Hepatocyte (in vitro differentiated cells): ENCODE measurements around the gene AMPD3. TPM values are rescaled to one million over a fixed set of nuclear protein-coding genes. Genes with fewer than 3 reads are reported as not detected.

Experiments
- DNase-seq: peaks from one replicate; pipeline ENCODE4 v3.0.0-alpha.2; 2016; ENCODE audit warnings: low spot score
- H2AFZ ChIP-seq: fragments of 200-600 bp; sonication (generic); 2 replicates; pipeline ENCODE4 v1.6.0; 2016; ENCODE audit warnings: antibody characterized with exemption, mild to moderate bottlenecking
- H3K27ac ChIP-seq: fragments of 200-600 bp; sonication (generic); 2 replicates; pipeline ENCODE4 v1.5.1; 2016; ENCODE audit warnings: mild to moderate bottlenecking
- H3K27me3 ChIP-seq: fragments of 200-600 bp; sonication (generic); 2 replicates; pipeline ENCODE4 v1.6.1; 2016
- H3K36me3 ChIP-seq: fragments of 200-600 bp; sonication (generic); replicated peaks from 2 replicates; pipeline ENCODE4 v1.5.1; 2016; ENCODE audit warnings: low read depth; ENCODE audit not compliant: insufficient read depth
- H3K4me1 ChIP-seq: fragments of 200-600 bp; sonication (generic); 2 replicates; pipeline ENCODE4 v1.5.1; 2016; ENCODE audit warnings: mild to moderate bottlenecking, moderate library complexity; ENCODE audit not compliant: insufficient read depth
- H3K4me2 ChIP-seq: fragments of 200-600 bp; sonication (generic); 2 replicates; pipeline ENCODE4 v1.6.0; 2016
- H3K4me3 ChIP-seq: fragments of 200-600 bp; sonication (generic); 2 replicates; pipeline ENCODE4 v1.5.1; 2016; ENCODE audit warnings: mild to moderate bottlenecking
- H3K79me2 ChIP-seq: fragments of 200-600 bp; sonication (generic); 2 replicates; pipeline ENCODE4 v1.6.0; 2017; ENCODE audit warnings: mild to moderate bottlenecking
- H3K9me2 ChIP-seq: fragments of 200-600 bp; sonication (generic); replicated peaks from 2 replicates; pipeline ENCODE4 v1.6.0; 2017; ENCODE audit warnings: mild to moderate bottlenecking; ENCODE audit not compliant: insufficient read depth
- H3K9me3 ChIP-seq: fragments of 200-600 bp; sonication (generic); 2 replicates; pipeline ENCODE4 v1.5.1; 2016; ENCODE audit warnings: low read depth, mild to moderate bottlenecking
- H4K20me1 ChIP-seq: fragments of 200-600 bp; sonication (generic); 2 replicates; pipeline ENCODE4 v1.6.0; 2016; ENCODE audit warnings: mild to moderate bottlenecking; ENCODE audit not compliant: insufficient read depth, poor library complexity, severe bottlenecking
- CTCF ChIP-seq: fragments of 200-600 bp; sonication (generic); IDR thresholded peaks from 2 replicates; pipeline ENCODE4 v1.5.1; 2016; ENCODE audit warnings: antibody characterized with exemption, mild to moderate bottlenecking; ENCODE audit not compliant: poor library complexity
- EZH2 ChIP-seq: fragments of 200-600 bp; sonication (generic); IDR thresholded peaks from 2 replicates; pipeline ENCODE4 v1.6.1; 2016; ENCODE audit warnings: antibody characterized with exemption, mild to moderate bottlenecking, borderline replicate concordance
- EZH2phosphoT487 ChIP-seq: fragments of 200-600 bp; sonication (generic); IDR thresholded peaks from one replicate; pipeline ENCODE4 v1.6.1; 2018; ENCODE audit warnings: antibody characterized with exemption, mild to moderate bottlenecking, low read depth, moderate library complexity; ENCODE audit not compliant: unreplicated experiment, severe bottlenecking
- WGBS: methylation state at CpG from one replicate; pipeline ENCODE4 v1.1.6; 2016; ENCODE audit warnings: low lambda C conversion rate; ENCODE audit errors: missing lambda C conversion rate; 5-methylcytosine and 5-hydroxymethylcytosine counted together
- polyA plus RNA-seq: library from polyadenylated mRNA; unstranded; fragments of >200 nt; fragmentation: Nextera tagmentation; extraction: Ambion mirVana; gene quantifications from 2 replicates; pipeline ENCODE4 v1.2.1, GENCODE V29; 2016
- total RNA-seq: library from RNA; depleted of rRNA; stranded (reverse); fragments of >200 nt; gene quantifications from 2 replicates; pipeline ENCODE4 v1.2.3, GENCODE V29; 2014

AMPD3 gene
- total and polyA plus RNA-seq, 2 experiments from 2014 or later: 1.8 to 4.1 TPM

- H3K4me2 ChIP-seq: no peak overlapping the region
- H3K4me1 ChIP-seq: no peaks in the 10 kb centered on the region
- H3K79me2 ChIP-seq: no peaks in the 10 kb centered on the region
- H2AFZ ChIP-seq: no peak overlapping the region
- no peaks in the 10 kb centered on the region for H4K20me1 ChIP-seq
- H3K27ac ChIP-seq: no peak overlapping the region
- no peaks in the 10 kb centered on the region for H3K9me2 ChIP-seq
- WGBS: 92% methylated on average over 4 of the region's 4 CpGs
- no peaks in the 10 kb centered on the region for H3K36me3 ChIP-seq
- no peak for DNase-seq
- no peak for TF ChIP-seq EZH2phosphoT487
- no peak for TF ChIP-seq CTCF
- no peak for TF ChIP-seq EZH2
- no peaks in the 10 kb centered on the region for H3K27me3 ChIP-seq
- no peaks in the 10 kb centered on the region for H3K9me3 ChIP-seq
- no peak overlapping the region for H3K4me3 ChIP-seq
Observed at GRCh38 chr11:10443721-10444235, 11.3 kb upstream of the AMPD3 start.

- no peaks in the 10 kb centered on the region for H4K20me1 ChIP-seq
- H3K36me3 ChIP-seq: no peaks in the 10 kb centered on the region
- H3K9me3 ChIP-seq: no peaks in the 10 kb centered on the region
- TF ChIP-seq EZH2 (no peak), EZH2phosphoT487 (no peak), CTCF (no peak)
- H3K4me3 ChIP-seq: no peak overlapping the region
- WGBS: 88% methylated on average over 4 of the region's 4 CpGs
- H3K4me2 ChIP-seq: no peak overlapping the region
- H3K79me2 ChIP-seq: no peaks in the 10 kb centered on the region
- no peak for DNase-seq
- no peaks in the 10 kb centered on the region for H3K27me3 ChIP-seq
- no peak overlapping the region for H3K27ac ChIP-seq
- H3K9me2 ChIP-seq: no peaks in the 10 kb centered on the region
- H3K4me1 ChIP-seq: no peaks in the 10 kb centered on the region
- no peak overlapping the region for H2AFZ ChIP-seq
Observed at GRCh38 chr11:10444725-10445315, 10.2 kb upstream of the AMPD3 start.

GRCh38 chr11:10447445-10447844 lies 7.6 kb upstream of the AMPD3 start:
- WGBS: 90% methylated on average over 2 of the region's 2 CpGs
- no peak overlapping the region for H3K27ac ChIP-seq
- no peaks in the 10 kb centered on the region for H3K79me2 ChIP-seq
- no peaks in the 10 kb centered on the region for H4K20me1 ChIP-seq
- no peak overlapping the region for H2AFZ ChIP-seq
- TF ChIP-seq EZH2 (no peak), EZH2phosphoT487 (no peak), CTCF (no peak)
- no peak overlapping the region for H3K4me2 ChIP-seq
- H3K4me1 ChIP-seq: no peaks in the 10 kb centered on the region
- H3K9me3 ChIP-seq: no peaks in the 10 kb centered on the region
- H3K36me3 ChIP-seq: no peaks in the 10 kb centered on the region
- H3K4me3 ChIP-seq: no peak overlapping the region
- no peaks in the 10 kb centered on the region for H3K27me3 ChIP-seq
- DNase-seq: no peak
- no peaks in the 10 kb centered on the region for H3K9me2 ChIP-seq
